ENCODE results near the gene CTU2.

DNA sequence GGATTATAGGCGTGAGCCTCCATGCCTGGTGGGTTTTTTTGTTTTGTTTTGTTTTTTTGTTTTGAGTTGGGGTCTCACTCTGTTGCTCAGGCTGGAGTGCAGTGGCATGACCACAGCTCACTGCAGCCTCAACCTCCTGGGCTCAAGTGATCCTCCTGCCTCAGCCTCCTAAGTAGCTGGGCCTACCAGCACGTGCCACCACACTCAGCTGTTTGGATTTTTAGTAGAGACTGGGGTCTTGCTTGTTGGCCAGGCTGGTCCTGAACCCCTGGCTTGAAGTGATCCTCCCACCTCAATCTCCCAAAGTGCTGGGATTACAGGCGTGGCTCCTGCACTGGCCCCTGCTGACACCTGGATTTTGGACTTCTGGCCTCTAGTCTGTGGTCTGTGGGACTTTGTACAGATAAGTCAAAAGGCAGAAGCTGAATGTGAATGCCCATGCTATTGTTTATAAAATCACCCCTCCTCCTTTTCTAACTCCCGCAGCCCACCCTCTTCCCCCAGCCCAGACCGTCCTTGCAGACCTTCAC, 25.7 kb upstream of the CTU2 start:
- no peak for TF ChIP-seq POLR2A (IDR thresholded peaks at IDR 0.05)
- TF ChIP-seq, protein P1, sequence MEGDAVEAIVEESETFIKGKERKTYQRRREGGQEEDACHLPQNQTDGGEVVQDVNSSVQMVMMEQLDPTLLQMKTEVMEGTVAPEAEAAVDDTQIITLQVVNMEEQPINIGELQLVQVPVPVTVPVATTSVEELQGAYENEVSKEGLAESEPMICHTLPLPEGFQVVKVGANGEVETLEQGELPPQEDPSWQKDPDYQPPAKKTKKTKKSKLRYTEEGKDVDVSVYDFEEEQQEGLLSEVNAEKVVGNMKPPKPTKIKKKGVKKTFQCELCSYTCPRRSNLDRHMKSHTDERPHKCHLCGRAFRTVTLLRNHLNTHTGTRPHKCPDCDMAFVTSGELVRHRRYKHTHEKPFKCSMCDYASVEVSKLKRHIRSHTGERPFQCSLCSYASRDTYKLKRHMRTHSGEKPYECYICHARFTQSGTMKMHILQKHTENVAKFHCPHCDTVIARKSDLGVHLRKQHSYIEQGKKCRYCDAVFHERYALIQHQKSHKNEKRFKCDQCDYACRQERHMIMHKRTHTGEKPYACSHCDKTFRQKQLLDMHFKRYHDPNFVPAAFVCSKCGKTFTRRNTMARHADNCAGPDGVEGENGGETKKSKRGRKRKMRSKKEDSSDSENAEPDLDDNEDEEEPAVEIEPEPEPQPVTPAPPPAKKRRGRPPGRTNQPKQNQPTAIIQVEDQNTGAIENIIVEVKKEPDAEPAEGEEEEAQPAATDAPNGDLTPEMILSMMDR (IDR thresholded peaks at IDR 0.05) = no peak
